ENCODE measurements around the gene MLANA. TPM values are rescaled to one million over a fixed set of nuclear protein-coding genes. Genes with fewer than 3 reads are reported as not detected.

Gene MLANA
- total and polyA plus RNA-seq, 8 donors, result 0.75 to 1.5 (median 1.1) TPM; not detected in 2

Other genes with a start within 250 kb of the MLANA start
- gene ERMP1, start 57.8 kb upstream of the MLANA start, total RNA-seq, result 10 to 100 TPM; 21.5 to 28.7 TPM
- 10 to 100 TPM; 18.5 to 28.9 (median 25.0) TPM for gene ERMP1, start 57.8 kb upstream of the MLANA start, polyA plus RNA-seq (ENCODE audit: insufficient read length in 6 of 6)
- gene RANBP6, start 124.7 kb downstream of the MLANA start, total RNA-seq, result 10 to 100 TPM; 16.8 to 21.6 TPM
- 10 to 100 TPM; 23.9 to 26.7 (median 25.2) TPM for gene RANBP6, start 124.7 kb downstream of the MLANA start, polyA plus RNA-seq (ENCODE audit: insufficient read length in 6 of 6)